A549 (cell line): ENCODE data around the gene PYGB. TPM values are rescaled to one million over a fixed set of nuclear protein-coding genes. Genes with fewer than 3 reads are reported as not detected.
A peak's percentile ranks its signal among the peaks of the same experiment; 100 is the strongest.

Experiments
- ATAC-seq, 2 experiments: fragments of 200-7000 bp in 1 of 2; fragments of >200 bp in 1 of 2; cut with Nextera tagmentation in 1 of 2; cut with Tn5 transposase in 1 of 2; 3 replicates each; pipeline versions ENCODE4 v1.8.0 to v1.9.1; 2018 to 2020; ENCODE audit warnings: mild to moderate bottlenecking in 1 of 2, moderate library complexity in 1 of 2
- CTCF ChIA-PET: fragments of 300-600 bp; sonication (Branson Sonifier 250); formaldehyde crosslinking; extraction: SDS; loops from one replicate; lab custom pipeline; 2021; ENCODE audit warnings: antibody characterized with exemption, inconsistent platforms; lab: Yijun Ruan, JAX
- POLR2A ChIA-PET: fragments of 350-600 bp; formaldehyde crosslinking; extraction: SDS; loops from one replicate; lab custom pipeline; 2021; ENCODE audit warnings: antibody characterized with exemption, inconsistent platforms; lab: Yijun Ruan, JAX
- DNase-seq, 2 experiments: peaks; one replicate each; pipeline versions ENCODE4 v3.0.0 to v3.0.0-alpha.2; 2011 to 2016; ENCODE audit warnings: low read depth in 1 of 2, low spot score in 1 of 2
- FAIRE-seq: peaks from 2 replicates; lab custom pipeline; 2011; peaks lifted over from hg19 to GRCh38; lab: Jason Lieb, UNC
- H3K27ac ChIP-seq, 2 experiments: fragments of >200 bp; sonication (Bioruptor Twin); formaldehyde crosslinking; 3 replicates each; pipeline ENCODE4 v1.5.1; 2016 to 2017
- H3K4me1 ChIP-seq: fragments of >200 bp; sonication (Bioruptor Twin); formaldehyde crosslinking; 3 replicates; pipeline ENCODE4 v1.6.1; 2016
- H3K4me2 ChIP-seq: fragments of >200 bp; sonication (Bioruptor Twin); formaldehyde crosslinking; 3 replicates; pipeline ENCODE4 v1.6.1; 2016
- H3K4me3 ChIP-seq: fragments of >200 bp; sonication (Bioruptor Twin); formaldehyde crosslinking; 3 replicates; pipeline ENCODE4 v1.5.1; 2016
- H3K9me3 ChIP-seq: fragments of >200 bp; sonication (Bioruptor Twin); formaldehyde crosslinking; 3 replicates; pipeline ENCODE4 v1.6.1; 2016
- CBX8 ChIP-seq: fragments of 200-600 bp; sonication (generic); IDR thresholded peaks from 2 replicates; pipeline ENCODE4 v1.6.1; 2016
- CTCF ChIP-seq: fragments of >200 bp; sonication (Bioruptor Twin); formaldehyde crosslinking; IDR thresholded peaks from 3 replicates; pipeline ENCODE4 v1.5.1; 2016
- FOSB ChIP-seq: fragments of 250-450 bp; sonication (Bioruptor Pico); IDR thresholded peaks from 2 replicates; pipeline ENCODE4 v1.5.0; 2020; ENCODE audit warnings: mild to moderate bottlenecking, moderate library complexity
- FOSL2 ChIP-seq, 2 experiments: fragments of 450-650 bp in 1 of 2; fragments of >200 bp in 1 of 2; sonication (Bioruptor Twin) in 1 of 2; formaldehyde crosslinking; IDR thresholded peaks; 2 replicates each; pipeline versions ENCODE4 v1.5.0 to v1.6.1; 2016 to 2020; ENCODE audit warnings: mild to moderate bottlenecking in 1 of 2, moderate library complexity in 1 of 2
- FOXS1 ChIP-seq: fragments of 250-450 bp; sonication (Bioruptor Pico); IDR thresholded peaks from 2 replicates; pipeline ENCODE4 v1.5.0; 2020; ENCODE audit warnings: mild to moderate bottlenecking, moderate library complexity
- MAFK ChIP-seq: fragments of 450-650 bp; IDR thresholded peaks from 2 replicates; pipeline ENCODE4 v1.6.1; 2014; ENCODE audit not compliant: partially characterized antibody
- MAX ChIP-seq: IDR thresholded peaks from 2 replicates; pipeline ENCODE4 v1.6.1; 2012
- NPAS2 ChIP-seq: fragments of 250-450 bp; sonication (Bioruptor Pico); IDR thresholded peaks from 2 replicates; pipeline ENCODE4 v1.8.0; 2022; ENCODE audit warnings: mild to moderate bottlenecking, moderate library complexity, borderline replicate concordance
- POLR2A ChIP-seq: IDR thresholded peaks from 2 replicates; pipeline ENCODE4 v1.6.1; 2012; ENCODE audit warnings: mild to moderate bottlenecking, low read length
- RAD21 ChIP-seq, 2 experiments: fragments of >200 bp in 1 of 2; sonication (Bioruptor Twin) in 1 of 2; formaldehyde crosslinking in 1 of 2; IDR thresholded peaks in 1 of 2; conservative IDR thresholded peaks in 1 of 2; 2 replicates in 1 of 2; 3 replicates in 1 of 2; pipeline ENCODE4 v1.6.1; 2012 to 2018; ENCODE audit warnings: inconsistent platforms in 1 of 2
- REST ChIP-seq: fragments of 200-600 bp; sonication (generic); IDR thresholded peaks from 2 replicates; pipeline ENCODE4 v1.6.1; 2016; ENCODE audit warnings: antibody characterized with exemption, mild to moderate bottlenecking, moderate library complexity
- RNF2 ChIP-seq: fragments of 200-600 bp; sonication (generic); IDR thresholded peaks from 2 replicates; pipeline ENCODE4 v1.6.1; 2016; ENCODE audit warnings: low read depth, mild to moderate bottlenecking, antibody characterized with exemption, moderate library complexity, borderline replicate concordance
- ZC3H11A ChIP-seq: fragments of 450-650 bp; IDR thresholded peaks from 2 replicates; pipeline ENCODE4 v1.6.1; 2014; ENCODE audit warnings: antibody characterized with exemption, mild to moderate bottlenecking
- ZFP36 ChIP-seq: fragments of 450-650 bp; IDR thresholded peaks from 2 replicates; pipeline ENCODE4 v1.6.1; 2014; ENCODE audit warnings: borderline replicate concordance; ENCODE audit not compliant: partially characterized antibody
- WGBS: methylation state at CpG from one replicate; pipeline ENCODE4 v1.1.6; 2017; ENCODE audit errors: missing lambda C conversion rate; 5-methylcytosine and 5-hydroxymethylcytosine counted together
- polyA plus RNA-seq, 4 experiments: library from polyadenylated mRNA; depleted of rRNA in 3 of 4; stranded (reverse); fragments of >200 nt; fragmentation: RNase III in 1 of 4; extraction: RNeasy Plus Mini Kit Qiagen cat#74134 plus additional on column Dnase treatment in 1 of 4; gene quantifications; 2 replicates in 3 of 4; 3 replicates in 1 of 4; pipeline ENCODE4 v1.2.3, GENCODE V29; 2011 to 2017

PYGB gene
- polyA plus RNA-seq, 2 of the 4 experiments (the other 2 are of a cell fraction): 93.2 to 100 TPM

DNA sequence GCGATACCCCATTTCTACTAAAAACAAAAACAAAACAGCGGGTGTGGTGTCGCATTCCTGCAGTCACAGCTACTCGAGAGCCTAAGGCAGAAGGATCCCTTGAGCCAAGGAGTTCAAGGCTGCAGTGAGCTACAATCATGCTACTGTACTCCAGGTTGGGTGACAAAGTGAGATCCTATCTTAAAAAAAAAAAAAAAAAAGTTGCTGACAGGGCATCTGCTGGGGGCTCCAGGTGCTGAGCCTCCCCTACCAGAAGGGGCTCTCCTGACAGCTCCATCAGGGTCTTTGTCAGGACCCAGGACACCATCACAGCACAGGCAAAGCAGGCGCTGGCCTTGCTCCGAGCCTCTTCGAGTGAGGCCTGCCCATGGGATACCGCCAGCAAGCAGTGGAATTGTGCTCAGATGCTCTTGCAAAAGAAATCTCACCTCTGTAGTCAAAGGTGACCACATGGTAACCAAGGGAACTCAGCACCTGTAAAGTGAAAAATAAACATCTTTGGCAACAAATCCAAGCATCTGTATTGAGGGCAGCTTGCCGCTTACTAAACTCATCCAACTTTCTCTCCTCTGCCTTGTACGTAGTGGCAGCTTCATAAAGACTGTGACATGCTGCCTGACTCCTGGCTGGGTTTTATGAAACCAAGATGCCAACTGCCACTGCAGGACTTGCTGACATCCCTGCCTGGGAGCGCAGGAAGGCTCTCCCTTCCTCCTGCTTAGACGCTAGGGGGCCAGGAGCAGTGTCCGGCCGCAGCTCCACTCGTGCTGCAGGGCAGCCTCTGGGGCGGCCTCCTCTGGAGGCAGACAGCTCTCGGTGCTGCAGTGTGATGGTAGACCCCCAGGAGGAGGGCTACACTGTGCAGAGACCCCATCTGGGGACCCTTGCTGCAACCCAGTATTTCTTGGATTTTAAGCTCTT, 66.9 kb downstream of the PYGB start:
- Histone ChIP-seq H3K4me3 (no peak overlapping the region), H3K4me2 (peak overlapping the region; percentile 50), H3K27ac (peak overlapping the region; percentile 74 to 85), H3K4me1 (peaks cover 53% of the 10 kb centered on the region), H3K9me3 (no peaks in the 10 kb centered on the region)
- FAIRE-seq (no peak), DNase-seq (peak in 1 of 2 experiments; percentile 58), ATAC-seq (peak; percentile 44 to 50; a peak in 4 of 6 replicates)
- 0 out of 2 replicates have a peak, but pooled peaks have one; percentile 21 for TF ChIP-seq MAX
- TF ChIP-seq RNF2: no peak
- peak; percentile 74 for TF ChIP-seq MAFK
- TF ChIP-seq CTCF: peak; percentile 41; the same call in 2 of the 3 replicates
- peak; percentile 37 to 39; a peak in 4 of 5 replicates for TF ChIP-seq RAD21 (conservative IDR thresholded peaks at IDR 0.05 in 1 of 2, IDR thresholded peaks at IDR 0.05 in 1 of 2)
- 79% methylated on average over 17 of the region's 17 CpGs for WGBS
- CTCF ChIA-PET: interaction anchor here (0.7 to 5.2 kb wide), 31 partner anchors 9 to 321 kb away, joined by 3 to 91 read pairs (median 5); no protein-coding TSS in a partner anchor
- POLR2A ChIA-PET: interaction anchor here (0.5 to 1.4 kb wide), 3 partner anchors 67 to 84 kb away, joined by 4 to 6 read pairs (median 5); partner anchors contain the start of genes ABHD12 and PYGB

- FAIRE-seq (peak; percentile 68), DNase-seq (no peak), ATAC-seq (peak; percentile 63 to 66)
- H3K4me2 ChIP-seq: peak overlapping the region; percentile 50
- H3K4me1 ChIP-seq: peaks cover 47% of the 10 kb centered on the region
- ChIA-PET POLR2A (interaction anchor here (0.9 to 1.4 kb wide), 2 partner anchors 68 to 75 kb away, joined by 5 to 6 read pairs; partner anchors contain the start of genes ABHD12 and PYGB), CTCF (interaction anchor here (0.7 to 5.2 kb wide), 27 partner anchors 8 to 321 kb away, joined by 3 to 91 read pairs (median 5); no protein-coding TSS in a partner anchor)
- no peak for TF ChIP-seq ZFP36
- TF ChIP-seq FOXS1 (CRISPR knock-in tag): no peak
- TF ChIP-seq FOSL2 (IDR thresholded peaks at IDR 0.05): 0 out of 2 replicates have a peak, but pooled peaks have one; percentile 4
- no peak for TF ChIP-seq FOSL2 (CRISPR knock-in tag; IDR thresholded peaks at IDR 0.05)
- H3K9me3 ChIP-seq: no peaks in the 10 kb centered on the region
- WGBS: 52% methylated on average over 8 of the region's 8 CpGs
- peak overlapping the region; percentile 74 to 85 for H3K27ac ChIP-seq
- no peak overlapping the region for H3K4me3 ChIP-seq
Measured at GRCh38 chr20:25315418-25316210, 67.7 kb downstream of the PYGB start.

GRCh38 chr20:25316506-25317190, 68.8 kb downstream of the PYGB start:
- CTCF ChIA-PET: interaction anchor here (0.7 to 5.2 kb wide), 6 partner anchors 13 to 322 kb away, joined by 3 to 91 read pairs (median 10); no protein-coding TSS in a partner anchor

More at GRCh38 chr20:25316506-25317190, 68.8 kb downstream of the PYGB start:
- ATAC-seq (no peak), FAIRE-seq (no peak), DNase-seq (no peak)
- Histone ChIP-seq H3K4me2 (no peak overlapping the region), H3K4me3 (no peak overlapping the region), H3K4me1 (peaks cover 37% of the 10 kb centered on the region), H3K9me3 (no peaks in the 10 kb centered on the region), H3K27ac (peak overlapping the region; percentile 24 to 85; a peak in 4 of 6 replicates)
- 98% methylated on average over 11 of the region's 11 CpGs for WGBS
- POLR2A ChIA-PET: no interaction called here
- TF ChIP-seq RNF2 (no peak), POLR2A (no peak), ZFP36 (no peak), REST (no peak), ZC3H11A (no peak), FOSB (CRISPR knock-in tag) (no peak), CBX8 (no peak), NPAS2 (CRISPR knock-in tag) (no peak)
